H1 (cell line): ENCODE measurements around the gene FARS2. TPM values are rescaled to one million over a fixed set of nuclear protein-coding genes. Genes with fewer than 3 reads are reported as not detected.

Source experiments
- CTCF ChIA-PET: fragments of 300-600 bp; sonication (Branson Sonifier 250); formaldehyde crosslinking; loops from one replicate; lab custom pipeline; 2021; ENCODE audit not compliant: partially characterized antibody; lab: Charles Lee
- POLR2A ChIA-PET: fragments of 300-600 bp; sonication (Branson Sonifier 250); formaldehyde crosslinking; loops from one replicate; lab custom pipeline; 2021; ENCODE audit warnings: inconsistent platforms; ENCODE audit not compliant: partially characterized antibody; lab: Charles Lee
- DNase-seq, 2 experiments: peaks; one replicate each; pipeline versions ENCODE4 v3.0.0 to v3.0.0-alpha.2; 2010 to 2022; ENCODE audit warnings: low spot score in 2 of 2, low read depth in 1 of 2, mixed read lengths in 1 of 2
- FAIRE-seq: peaks from 2 replicates; lab custom pipeline; 2011; peaks lifted over from hg19 to GRCh38; lab: Jason Lieb, UNC
- H2AFZ ChIP-seq: 2 replicates; pipeline ENCODE4 v1.8.1; 2012; ENCODE audit warnings: low read length, inconsistent platforms
- H2AK5ac ChIP-seq: 2 replicates; pipeline ENCODE4 v1.6.1; 2013; ENCODE audit warnings: low read depth, low read length
- H2BK120ac ChIP-seq: replicated peaks from 2 replicates; pipeline ENCODE3; 2013; ENCODE audit warnings: low read depth, low read length, inconsistent platforms
- H2BK12ac ChIP-seq: 2 replicates; pipeline ENCODE4 v1.6.1; 2013; ENCODE audit warnings: low read depth, low read length
- H2BK15ac ChIP-seq: 2 replicates; pipeline ENCODE4 v1.6.1; 2013; ENCODE audit warnings: low read length
- H2BK20ac ChIP-seq: 2 replicates; pipeline ENCODE4 v1.6.1; 2013; ENCODE audit warnings: low read length
- H2BK5ac ChIP-seq: 2 replicates; pipeline ENCODE4 v1.6.1; 2013; ENCODE audit warnings: low read depth, low read length
- H3K14ac ChIP-seq: 2 replicates; pipeline ENCODE4 v1.6.1; 2013; ENCODE audit warnings: inconsistent platforms; ENCODE audit not compliant: insufficient read length
- H3K18ac ChIP-seq: 2 replicates; pipeline ENCODE4 v1.6.1; 2013; ENCODE audit warnings: low read length; ENCODE audit errors: extremely low read depth
- H3K23ac ChIP-seq: 2 replicates; pipeline ENCODE4 v1.6.1; 2013; ENCODE audit warnings: inconsistent platforms; ENCODE audit not compliant: insufficient read length
- H3K23me2 ChIP-seq: 2 replicates; pipeline ENCODE4 v1.6.1; 2013; ENCODE audit warnings: low read depth, low read length
- H3K27ac ChIP-seq: 2 replicates; pipeline ENCODE4 v1.6.1; 2011; ENCODE audit warnings: low read depth, low read length, inconsistent platforms
- H3K27me3 ChIP-seq, 4 experiments: replicated peaks in 1 of 4; 1 replicate in 1 of 4; 2 replicates in 3 of 4; pipeline versions ENCODE4 v1.6.1 to v1.8.1; 2011 to 2013; ENCODE audit warnings: low read length in 3 of 4, mild to moderate bottlenecking in 3 of 4, inconsistent platforms in 2 of 4, mixed read lengths in 2 of 4, moderate library complexity in 1 of 4; ENCODE audit not compliant: control insufficient read depth in 3 of 4, insufficient read depth in 3 of 4; ENCODE audit errors: extremely low read depth in 1 of 4
- H3K36me3 ChIP-seq, 4 experiments: 2 replicates each; pipeline versions ENCODE4 v1.6.1 to v1.8.1; 2011 to 2013; ENCODE audit warnings: mild to moderate bottlenecking in 4 of 4, low read length in 3 of 4, moderate library complexity in 2 of 4, control low read depth in 1 of 4, inconsistent platforms in 1 of 4; ENCODE audit not compliant: insufficient read depth in 4 of 4, control insufficient read depth in 2 of 4
- H3K4ac ChIP-seq: replicated peaks from 2 replicates; pipeline ENCODE3; 2013; ENCODE audit warnings: low read length, low read depth, mixed read lengths, inconsistent platforms; ENCODE audit not compliant: insufficient read length
- H3K4me1 ChIP-seq, 4 experiments: replicated peaks in 1 of 4; 1 replicate in 1 of 4; 2 replicates in 3 of 4; pipeline versions ENCODE4 v1.6.1 to v1.8.1; 2011 to 2013; ENCODE audit warnings: low read length in 3 of 4, inconsistent platforms in 2 of 4, mixed read lengths in 1 of 4; ENCODE audit not compliant: insufficient read depth in 4 of 4, control insufficient read depth in 3 of 4
- H3K4me2 ChIP-seq, 2 experiments: 2 replicates each; pipeline versions ENCODE4 v1.6.1 to v1.8.1; 2011 to 2013; ENCODE audit warnings: low read depth in 2 of 2, low read length in 2 of 2, control low read depth in 1 of 2, inconsistent platforms in 1 of 2, mild to moderate bottlenecking in 1 of 2; ENCODE audit not compliant: insufficient read depth in 1 of 2
- H3K4me3 ChIP-seq, 4 experiments: fragments of 200-600, 300-600 bp in 1 of 4; sonication (generic), shearing (Covaris generic), sonication (Bioruptor Twin) in 1 of 4; 2 replicates each; pipeline versions ENCODE4 v1.5.1 to v1.8.1; 2011 to 2016; ENCODE audit warnings: low read length in 4 of 4, low read depth in 3 of 4, control low read depth in 2 of 4, inconsistent platforms in 2 of 4, mild to moderate bottlenecking in 2 of 4, mixed read lengths in 1 of 4, moderate library complexity in 1 of 4; ENCODE audit not compliant: insufficient read depth in 2 of 4; ENCODE audit errors: extremely low read depth in 1 of 4
- H3K56ac ChIP-seq: replicated peaks from 2 replicates; pipeline ENCODE3; 2013; ENCODE audit warnings: low read depth, mild to moderate bottlenecking, mixed read lengths, low read length, inconsistent platforms; ENCODE audit not compliant: insufficient read length
- H3K79me1 ChIP-seq: 2 replicates; pipeline ENCODE4 v1.6.1; 2013; ENCODE audit warnings: low read depth, low read length, control low read depth
- H3K79me2 ChIP-seq, 2 experiments: 2 replicates each; pipeline versions ENCODE4 v1.6.1 to v1.8.1; 2012 to 2013; ENCODE audit warnings: low read length in 2 of 2, mild to moderate bottlenecking in 2 of 2, inconsistent platforms in 1 of 2; ENCODE audit not compliant: insufficient read depth in 2 of 2, control insufficient read depth in 1 of 2
- H3K9ac ChIP-seq, 4 experiments: replicated peaks in 1 of 4; 1 replicate in 1 of 4; 2 replicates in 3 of 4; pipeline versions ENCODE4 v1.6.1 to v1.8.1; 2011 to 2013; ENCODE audit warnings: low read depth in 3 of 4, low read length in 3 of 4, control low read depth in 2 of 4, mild to moderate bottlenecking in 2 of 4, moderate library complexity in 2 of 4, inconsistent platforms in 1 of 4; ENCODE audit errors: extremely low read depth in 1 of 4
- H3K9me3 ChIP-seq, 2 experiments: 2 replicates each; pipeline versions ENCODE4 v1.6.1 to v1.8.1; 2012 to 2013; ENCODE audit warnings: mild to moderate bottlenecking in 2 of 2, moderate library complexity in 2 of 2, control low read depth in 1 of 2, inconsistent platforms in 1 of 2, low read depth in 1 of 2, low read length in 1 of 2, mixed read lengths in 1 of 2; ENCODE audit not compliant: insufficient read depth in 2 of 2
- H4K20me1 ChIP-seq, 2 experiments: replicated peaks in 1 of 2; 2 replicates each; pipeline versions ENCODE3 to v1.8.1; 2011 to 2013; ENCODE audit warnings: inconsistent platforms in 2 of 2, low read length in 2 of 2, mild to moderate bottlenecking in 1 of 2; ENCODE audit not compliant: insufficient read depth in 2 of 2, control insufficient read depth in 1 of 2
- H4K5ac ChIP-seq: 2 replicates; pipeline ENCODE4 v1.6.1; 2013; ENCODE audit warnings: low read length, low read depth, mixed read lengths, inconsistent platforms; ENCODE audit not compliant: insufficient read length
- H4K8ac ChIP-seq: 2 replicates; pipeline ENCODE4 v1.8.0; 2013; ENCODE audit warnings: mild to moderate bottlenecking, moderate library complexity, low read length, inconsistent platforms; ENCODE audit not compliant: insufficient read depth; ENCODE audit errors: extremely low read depth
- H4K91ac ChIP-seq: replicated peaks from 2 replicates; pipeline ENCODE3; 2013; ENCODE audit warnings: low read length, mixed read lengths, inconsistent platforms; ENCODE audit not compliant: insufficient read length
- CHD2 ChIP-seq: IDR thresholded peaks from 2 replicates; pipeline ENCODE4 v1.6.1; 2012; ENCODE audit warnings: low read length, improper control_type of control experiment
- EP300 ChIP-seq, 2 experiments: IDR thresholded peaks; 1 replicate in 1 of 2; 2 replicates in 1 of 2; pipeline ENCODE4 v1.6.1; 2011 to 2012; ENCODE audit warnings: low read depth in 2 of 2, low read length in 2 of 2, mild to moderate bottlenecking in 2 of 2, borderline replicate concordance in 1 of 2, inconsistent platforms in 1 of 2, moderate library complexity in 1 of 2
- GABPA ChIP-seq: IDR thresholded peaks from 2 replicates; pipeline ENCODE4 v1.6.1; 2011; ENCODE audit warnings: mild to moderate bottlenecking, low read length, moderate library complexity, borderline replicate concordance; ENCODE audit not compliant: insufficient read depth
- HDAC6 ChIP-seq: IDR thresholded peaks from one replicate; pipeline ENCODE4 v1.7.1; 2012; ENCODE audit warnings: low read depth, mild to moderate bottlenecking, inconsistent platforms, low read length, moderate library complexity
- KDM1A ChIP-seq: fragments of 200-600, 300-600 bp; sonication (generic); IDR thresholded peaks from 2 replicates; pipeline ENCODE4 v1.7.1; 2016; ENCODE audit warnings: mild to moderate bottlenecking, low read length, borderline replicate concordance
- RNF2 ChIP-seq: fragments of 200-900, 300-1000 bp; sonication (generic); IDR thresholded peaks from 2 replicates; pipeline ENCODE4 v1.7.1; 2016; ENCODE audit warnings: borderline replicate concordance, low read depth, mild to moderate bottlenecking, antibody characterized with exemption, low read length; ENCODE audit not compliant: poor library complexity, severe bottlenecking; ENCODE audit errors: missing control alignments
- SIX5 ChIP-seq: IDR thresholded peaks from 2 replicates; pipeline ENCODE4 v1.6.1; 2011; ENCODE audit warnings: mild to moderate bottlenecking, low read depth, low read length
- SP2 ChIP-seq: IDR thresholded peaks from 2 replicates; pipeline ENCODE4 v1.6.1; 2012; ENCODE audit warnings: mild to moderate bottlenecking, low read length, inconsistent platforms
- ZNF274 ChIP-seq: IDR thresholded peaks from 2 replicates; pipeline ENCODE4 v1.7.0; 2012; ENCODE audit warnings: low read length, borderline replicate concordance; ENCODE audit errors: extremely low read depth
- WGBS, 2 experiments: shearing (Covaris generic) in 1 of 2; methylation state at CpG; one replicate each; pipeline versions ENCODE4 v1.1.6 to v1.1.7; 2013 to 2015; ENCODE audit warnings: low lambda C conversion rate in 2 of 2, mixed read lengths in 2 of 2, inconsistent platforms in 1 of 2, low coverage in 1 of 2, missing lambda C conversion rate in 1 of 2; ENCODE audit not compliant: insufficient replicate concordance in 2 of 2, insufficient coverage in 1 of 2, insufficient read length in 1 of 2; ENCODE audit errors: extremely low coverage in 1 of 2, missing lambda C conversion rate in 1 of 2; 5-methylcytosine and 5-hydroxymethylcytosine counted together
- polyA plus RNA-seq, 7 experiments: library from polyadenylated mRNA; depleted of rRNA in 3 of 7; stranded (reverse) in 5 of 7; unstranded in 2 of 7; fragments of >200 nt in 5 of 7; fragments of 200-250 nt in 2 of 7; gene quantifications; 1 replicate in 5 of 7; 2 replicates in 1 of 7; 4 replicates in 1 of 7; pipeline versions ENCODE4 v1.2.1 to v1.2.3, GENCODE V29; 2011 to 2013; ENCODE audit warnings: missing spikeins in 2 of 7, mixed read lengths in 2 of 7
- total RNA-seq: library from RNA; stranded (reverse); fragmentation: NEBNext Ultra II Directional; extraction: Animal tissue kit (Norgen Biotek cat#: 25700); gene quantifications from 2 replicates; pipeline ENCODE4 v1.2.1, GENCODE V29; 2021
- TF ChIP-seq, protein P1 (sequence below): IDR thresholded peaks from 2 replicates; pipeline ENCODE4 v1.6.1; 2012; ENCODE audit warnings: low read length, inconsistent platforms
- TF ChIP-seq, protein P2 (sequence below): IDR thresholded peaks from 2 replicates; pipeline ENCODE4 v1.6.1; 2011; ENCODE audit warnings: low read depth, mild to moderate bottlenecking, low read length; ENCODE audit not compliant: insufficient read depth

FARS2 gene
- total and polyA plus RNA-seq, 2 of the 8 experiments (the other 6 are each of a cell fraction or from before 2014, with no cell fraction given), result 11.7 to 14.4 TPM

DNA sequence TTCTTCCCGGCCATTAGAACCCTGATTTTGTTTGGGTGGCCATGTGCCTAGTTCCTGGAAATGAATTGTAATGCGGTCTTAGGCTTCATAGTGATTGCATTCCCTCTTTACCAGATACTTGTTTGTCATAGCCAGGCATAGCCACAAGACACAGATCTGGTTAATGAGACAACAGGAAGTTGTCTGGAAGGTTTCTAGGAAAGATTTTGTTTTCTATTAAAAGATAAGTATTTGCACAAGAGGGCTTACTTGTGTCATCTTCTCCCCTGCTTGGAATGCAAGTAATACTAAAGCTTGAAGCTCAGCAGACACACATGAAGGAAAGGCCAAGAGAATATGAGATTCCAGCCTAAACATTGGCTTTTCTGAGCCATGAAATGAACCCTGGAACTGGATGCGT, 12.9 kb downstream of the FARS2 start:
- Histone ChIP-seq H2BK15ac (no peak overlapping the region), H3K23me2 (no peaks in the 10 kb centered on the region), H3K79me1 (peaks cover 2% of the 10 kb centered on the region; the same call in 1 of the 2 replicates), H3K79me2 (no peaks in the 10 kb centered on the region), H3K9ac (no peak overlapping the region), H3K56ac (no peak overlapping the region), H2AK5ac (no peak overlapping the region), H2BK120ac (no peak overlapping the region), H3K14ac (no peak overlapping the region), H3K4me1 (peaks cover 0 to 9% (median 0%) of the 10 kb centered on the region in 4 experiments; a peak in 1 of 7 replicates), H3K23ac (no peak overlapping the region), H4K91ac (no peak overlapping the region), H3K9me3 (no peaks in the 10 kb centered on the region), H3K4me2 (no peak overlapping the region), H3K27me3 (no peaks in the 10 kb centered on the region), H2BK5ac (no peak overlapping the region), H2BK20ac (no peak overlapping the region), H3K27ac (no peak overlapping the region), H2BK12ac (no peak overlapping the region), H4K8ac (no peak overlapping the region), H4K20me1 (peaks cover 0 to 3% of the 10 kb centered on the region in 2 experiments), H4K5ac (no peak overlapping the region), H3K4ac (no peak overlapping the region), H2AFZ (no peak overlapping the region), H3K18ac (no peak overlapping the region), H3K4me3 (no peak overlapping the region), H3K36me3 (no peaks in the 10 kb centered on the region)
- no peak for DNase-seq
- WGBS, 2 experiments, result 91% methylated on average over 3 of the region's 3 CpGs; no CpG with 5 or more reads in 1 of the 2 experiments
- POLR2A ChIA-PET, result no interaction called here
- CTCF ChIA-PET, result interaction anchor here (0.8 to 1.6 kb wide), 3 partner anchors 26 to 59 kb away, joined by 3 read pairs; no protein-coding TSS in a partner anchor
- no peak for FAIRE-seq
- TF ChIP-seq SIX5, result no peak
- no peak for TF ChIP-seq CHD2
- TF ChIP-seq, protein P1, sequence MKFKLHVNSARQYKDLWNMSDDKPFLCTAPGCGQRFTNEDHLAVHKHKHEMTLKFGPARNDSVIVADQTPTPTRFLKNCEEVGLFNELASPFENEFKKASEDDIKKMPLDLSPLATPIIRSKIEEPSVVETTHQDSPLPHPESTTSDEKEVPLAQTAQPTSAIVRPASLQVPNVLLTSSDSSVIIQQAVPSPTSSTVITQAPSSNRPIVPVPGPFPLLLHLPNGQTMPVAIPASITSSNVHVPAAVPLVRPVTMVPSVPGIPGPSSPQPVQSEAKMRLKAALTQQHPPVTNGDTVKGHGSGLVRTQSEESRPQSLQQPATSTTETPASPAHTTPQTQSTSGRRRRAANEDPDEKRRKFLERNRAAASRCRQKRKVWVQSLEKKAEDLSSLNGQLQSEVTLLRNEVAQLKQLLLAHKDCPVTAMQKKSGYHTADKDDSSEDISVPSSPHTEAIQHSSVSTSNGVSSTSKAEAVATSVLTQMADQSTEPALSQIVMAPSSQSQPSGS, result no peak
- no peak for TF ChIP-seq RNF2
- TF ChIP-seq ZNF274, result no peak
- TF ChIP-seq EP300 (IDR thresholded peaks at IDR 0.05; ENCODE audit: borderline replicate concordance in 1 of 2, low read depth in 2 of 2, low read length in 2 of 2), result no peak
- no peak for TF ChIP-seq HDAC6
- no peak for TF ChIP-seq SP2
- TF ChIP-seq, protein P2, sequence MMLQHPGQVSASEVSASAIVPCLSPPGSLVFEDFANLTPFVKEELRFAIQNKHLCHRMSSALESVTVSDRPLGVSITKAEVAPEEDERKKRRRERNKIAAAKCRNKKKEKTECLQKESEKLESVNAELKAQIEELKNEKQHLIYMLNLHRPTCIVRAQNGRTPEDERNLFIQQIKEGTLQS, result no peak
- TF ChIP-seq GABPA, result no peak
- TF ChIP-seq KDM1A, result no peak
